Endodermal cell (in vitro differentiated cells): ENCODE data around the gene TMA7B. TPM values are rescaled to one million over a fixed set of nuclear protein-coding genes. Genes with fewer than 3 reads are reported as not detected.
A peak's percentile ranks its signal among the peaks of the same experiment; 100 is the strongest.

Source experiments
- DNase-seq: peaks from one replicate; pipeline ENCODE4 v3.0.0-alpha.2; 2017
- H3K27ac ChIP-seq: 2 replicates; pipeline ENCODE4 v1.5.1; 2013; ENCODE audit warnings: mild to moderate bottlenecking, low read depth, low read length, moderate library complexity
- H3K27me3 ChIP-seq: 2 replicates; pipeline ENCODE4 v1.6.1; 2013; ENCODE audit warnings: mild to moderate bottlenecking, low read length, moderate library complexity; ENCODE audit not compliant: insufficient read depth, control insufficient read depth, poor library complexity, severe bottlenecking
- H3K36me3 ChIP-seq: 2 replicates; pipeline ENCODE4 v1.7.0; 2013; ENCODE audit warnings: mild to moderate bottlenecking, low read length, moderate library complexity; ENCODE audit not compliant: control insufficient read depth, insufficient read depth
- H3K4me1 ChIP-seq: one replicate; pipeline ENCODE4 v1.7.0; 2013; ENCODE audit warnings: low read length; ENCODE audit not compliant: control insufficient read depth, insufficient read depth
- H3K4me3 ChIP-seq: 2 replicates; pipeline ENCODE4 v1.5.1; 2013; ENCODE audit warnings: mild to moderate bottlenecking, low read length, moderate library complexity
- H3K9ac ChIP-seq: 2 replicates; pipeline ENCODE4 v1.6.1; 2013; ENCODE audit warnings: mild to moderate bottlenecking, low read length, moderate library complexity; ENCODE audit not compliant: poor library complexity, severe bottlenecking; ENCODE audit errors: extremely low read depth
- H3K9me3 ChIP-seq: 2 replicates; pipeline ENCODE4 v1.6.1; 2013; ENCODE audit warnings: mild to moderate bottlenecking, low read length, moderate library complexity; ENCODE audit not compliant: control insufficient read depth
- H3K27ac Mint-ChIP-seq: 2 replicates; pipeline ENCODE4 v1.8.0; 2020; ENCODE audit warnings: mixed read lengths
- H3K27me3 Mint-ChIP-seq: 2 replicates; pipeline ENCODE4 v1.8.0; 2021; ENCODE audit warnings: mild to moderate bottlenecking, mixed read lengths; ENCODE audit not compliant: insufficient read depth
- H3K36me3 Mint-ChIP-seq: 2 replicates; pipeline ENCODE4 v1.8.0; 2020; ENCODE audit warnings: low read depth, mixed read lengths
- H3K4me1 Mint-ChIP-seq: 2 replicates; pipeline ENCODE4 v1.8.0; 2020; ENCODE audit warnings: mixed read lengths
- H3K4me3 Mint-ChIP-seq: 2 replicates; pipeline ENCODE4 v1.8.0; 2020; ENCODE audit warnings: mild to moderate bottlenecking, moderate library complexity, mixed read lengths
- H3K9me3 Mint-ChIP-seq: 2 replicates; pipeline ENCODE4 v1.8.0; 2020; ENCODE audit warnings: mild to moderate bottlenecking, mixed read lengths
- CTCF ChIP-seq: fragments of 200-600 bp; sonication (generic); conservative IDR thresholded peaks from 2 replicates; pipeline ENCODE4 v1.5.0; 2021; ENCODE audit warnings: antibody characterized with exemption, mild to moderate bottlenecking
- WGBS, 2 experiments: methylation state at CpG; one replicate each; pipeline versions ENCODE4 v1.1.5 to v1.1.7; 2013; ENCODE audit warnings: missing lambda C conversion rate in 2 of 2, mixed read lengths in 1 of 2; ENCODE audit not compliant: insufficient coverage in 1 of 2, insufficient read length in 1 of 2; 5-methylcytosine and 5-hydroxymethylcytosine counted together
- total RNA-seq, 2 donors: library from RNA; stranded (reverse); fragmentation: NEBNext Ultra II Directional in 1 of 2; extraction: Animal tissue kit (Norgen Biotek cat#: 25700) in 1 of 2; gene quantifications; 2 replicates in 1 of 2; 3 replicates in 1 of 2; pipeline ENCODE4 v1.2.1, GENCODE V29; 2021

Gene TMA7B
- total RNA-seq, 2 donors from 2014 or later = not detected

GRCh38 chr22:40009951-40010671, 49.9 kb downstream of the TMA7B start:
- no peak for DNase-seq
- Histone ChIP-seq H3K9ac (no peak overlapping the region), H3K4me3 (no peak overlapping the region), H3K27me3 (no peaks in the 10 kb centered on the region), H3K27ac (no peak overlapping the region), H3K4me1 (peaks cover 26% of the 10 kb centered on the region), H3K9me3 (no peaks in the 10 kb centered on the region), H3K36me3 (no peaks in the 10 kb centered on the region)
- Mint-ChIP-seq H3K9me3 (no peaks in the 10 kb centered on the region), H3K27ac (peak overlapping the region; percentile 85), H3K36me3 (peaks cover 15% of the 10 kb centered on the region), H3K4me3 (peak overlapping the region; percentile 28), H3K4me1 (peaks cover 50% of the 10 kb centered on the region), H3K27me3 (no peaks in the 10 kb centered on the region)
- 71 to 86% methylated on average over 16 to 24 of the region's 24 CpGs for WGBS, 2 experiments
- TF ChIP-seq CTCF = no peak

GRCh38 chr22:40010746-40011145, 50.5 kb downstream of the TMA7B start:
- H3K4me3 Mint-ChIP-seq = no peak overlapping the region
- 79 to 95% methylated on average over 2 to 6 of the region's 6 CpGs for WGBS, 2 experiments

More at GRCh38 chr22:40010746-40011145, 50.5 kb downstream of the TMA7B start:
- H3K27ac Mint-ChIP-seq = peak overlapping the region; percentile 85
- H3K9me3 Mint-ChIP-seq = no peaks in the 10 kb centered on the region
- no peak overlapping the region for H3K9ac ChIP-seq
- H3K9me3 ChIP-seq = no peaks in the 10 kb centered on the region
- H3K4me1 Mint-ChIP-seq = peaks cover 50% of the 10 kb centered on the region
- H3K27me3 Mint-ChIP-seq = no peaks in the 10 kb centered on the region
- H3K27me3 ChIP-seq = no peaks in the 10 kb centered on the region
- H3K36me3 ChIP-seq = no peaks in the 10 kb centered on the region
- H3K4me1 ChIP-seq = peaks cover 31% of the 10 kb centered on the region
- H3K4me3 ChIP-seq = no peak overlapping the region
- DNase-seq = no peak
- TF ChIP-seq CTCF = no peak
- peaks cover 13% of the 10 kb centered on the region for H3K36me3 Mint-ChIP-seq
- no peak overlapping the region for H3K27ac ChIP-seq

Other genes starting within 250 kb of the TMA7B start
- not detected for gene ENTHD1, start 66.6 kb upstream of the TMA7B start, total RNA-seq
- under 1 TPM; 0.11 to 0.92 TPM for gene GRAP2, start 59.3 kb upstream of the TMA7B start, total RNA-seq
- 10 to 100 TPM; 18.9 to 34.1 TPM for gene FAM83F, start 34.6 kb downstream of the TMA7B start, total RNA-seq
- 10 to 100 TPM; 57.5 to 62.5 TPM for gene TNRC6B, start 217.5 kb downstream of the TMA7B start, total RNA-seq